ENCODE measurements around the gene GSTT2. TPM values are rescaled to one million over a fixed set of nuclear protein-coding genes. Genes with fewer than 3 reads are reported as not detected.

Gene GSTT2
- polyA plus RNA-seq, 2 of the 4 experiments (the other 2 are of a cell fraction): 0.14 TPM; not detected in 1

DNA sequence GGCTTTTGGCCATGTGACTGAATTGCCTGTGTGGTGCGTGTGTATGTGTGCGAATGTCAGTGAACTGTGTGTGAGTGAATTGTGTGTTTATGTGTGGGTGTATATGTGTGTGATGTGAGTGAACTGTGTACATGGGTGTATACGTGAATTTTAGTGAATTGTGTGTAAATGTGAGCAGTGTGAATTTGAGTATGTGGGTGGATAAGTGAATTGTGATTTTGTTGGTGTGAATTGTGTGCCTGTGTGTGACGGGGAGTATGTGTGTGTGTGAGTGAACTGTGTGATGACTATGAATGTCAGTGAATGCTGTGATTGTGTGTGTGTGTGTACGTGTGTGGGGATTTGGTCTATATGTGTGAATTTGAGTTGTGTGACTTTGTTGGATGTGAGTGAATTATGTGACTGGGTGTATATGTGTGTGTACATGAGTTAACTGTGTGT lies 9.7 kb upstream of the GSTT2 start:
- no peak overlapping the region for H3K4me2 ChIP-seq
- no peak for FAIRE-seq
- ATAC-seq: no peak
- no peak overlapping the region for H3K4me3 ChIP-seq
- ChIA-PET POLR2A (no interaction called here), CTCF (no interaction called here)
- H3K9me3 ChIP-seq: no peaks in the 10 kb centered on the region
- no peaks in the 10 kb centered on the region; the same call in 2 of the 3 replicates for H3K4me1 ChIP-seq
- no peak for DNase-seq (ENCODE audit: low read depth in 1 of 2, low spot score in 1 of 2)
- 81% methylated on average over 5 of the region's 5 CpGs for WGBS (ENCODE audit: missing lambda C conversion rate)
- TF ChIP-seq SREBF2 (IDR thresholded peaks at IDR 0.05) (no peak), ZFP36 (IDR thresholded peaks at IDR 0.05; ENCODE audit: borderline replicate concordance, partially characterized antibody) (no peak), FOXS1 (CRISPR knock-in tag; IDR thresholded peaks at IDR 0.05) (no peak), BHLHE40 (IDR thresholded peaks at IDR 0.05; ENCODE audit: low read depth, low read length) (no peak), POLR2A (IDR thresholded peaks at IDR 0.05; ENCODE audit: low read length) (no peak), RCOR1 (IDR thresholded peaks at IDR 0.05; ENCODE audit: low read depth, low read length) (no peak), FOSB (CRISPR knock-in tag; IDR thresholded peaks at IDR 0.05) (no peak), MAZ (IDR thresholded peaks at IDR 0.05; ENCODE audit: borderline replicate concordance, low read depth, low read length) (no peak), MYC (IDR thresholded peaks at IDR 0.05; ENCODE audit: borderline replicate concordance, low read length) (no peak), KDM5A (IDR thresholded peaks at IDR 0.05) (no peak), CEBPB (IDR thresholded peaks at IDR 0.05) (no peak), TP53 (CRISPR knock-in tag; IDR thresholded peaks at IDR 0.05) (no peak), JUNB (IDR thresholded peaks at IDR 0.05) (no peak)
- TF ChIP-seq, protein P1, sequence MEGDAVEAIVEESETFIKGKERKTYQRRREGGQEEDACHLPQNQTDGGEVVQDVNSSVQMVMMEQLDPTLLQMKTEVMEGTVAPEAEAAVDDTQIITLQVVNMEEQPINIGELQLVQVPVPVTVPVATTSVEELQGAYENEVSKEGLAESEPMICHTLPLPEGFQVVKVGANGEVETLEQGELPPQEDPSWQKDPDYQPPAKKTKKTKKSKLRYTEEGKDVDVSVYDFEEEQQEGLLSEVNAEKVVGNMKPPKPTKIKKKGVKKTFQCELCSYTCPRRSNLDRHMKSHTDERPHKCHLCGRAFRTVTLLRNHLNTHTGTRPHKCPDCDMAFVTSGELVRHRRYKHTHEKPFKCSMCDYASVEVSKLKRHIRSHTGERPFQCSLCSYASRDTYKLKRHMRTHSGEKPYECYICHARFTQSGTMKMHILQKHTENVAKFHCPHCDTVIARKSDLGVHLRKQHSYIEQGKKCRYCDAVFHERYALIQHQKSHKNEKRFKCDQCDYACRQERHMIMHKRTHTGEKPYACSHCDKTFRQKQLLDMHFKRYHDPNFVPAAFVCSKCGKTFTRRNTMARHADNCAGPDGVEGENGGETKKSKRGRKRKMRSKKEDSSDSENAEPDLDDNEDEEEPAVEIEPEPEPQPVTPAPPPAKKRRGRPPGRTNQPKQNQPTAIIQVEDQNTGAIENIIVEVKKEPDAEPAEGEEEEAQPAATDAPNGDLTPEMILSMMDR (IDR thresholded peaks at IDR 0.05): no peak
- TF ChIP-seq, protein P2, sequence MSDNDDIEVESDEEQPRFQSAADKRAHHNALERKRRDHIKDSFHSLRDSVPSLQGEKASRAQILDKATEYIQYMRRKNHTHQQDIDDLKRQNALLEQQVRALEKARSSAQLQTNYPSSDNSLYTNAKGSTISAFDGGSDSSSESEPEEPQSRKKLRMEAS (IDR thresholded peaks at IDR 0.05): no peak
- TF ChIP-seq, protein P3, sequence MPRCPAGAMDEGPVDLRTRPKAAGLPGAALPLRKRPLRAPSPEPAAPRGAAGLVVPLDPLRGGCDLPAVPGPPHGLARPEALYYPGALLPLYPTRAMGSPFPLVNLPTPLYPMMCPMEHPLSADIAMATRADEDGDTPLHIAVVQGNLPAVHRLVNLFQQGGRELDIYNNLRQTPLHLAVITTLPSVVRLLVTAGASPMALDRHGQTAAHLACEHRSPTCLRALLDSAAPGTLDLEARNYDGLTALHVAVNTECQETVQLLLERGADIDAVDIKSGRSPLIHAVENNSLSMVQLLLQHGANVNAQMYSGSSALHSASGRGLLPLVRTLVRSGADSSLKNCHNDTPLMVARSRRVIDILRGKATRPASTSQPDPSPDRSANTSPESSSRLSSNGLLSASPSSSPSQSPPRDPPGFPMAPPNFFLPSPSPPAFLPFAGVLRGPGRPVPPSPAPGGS (IDR thresholded peaks at IDR 0.05): no peak
- TF ChIP-seq, protein P4, sequence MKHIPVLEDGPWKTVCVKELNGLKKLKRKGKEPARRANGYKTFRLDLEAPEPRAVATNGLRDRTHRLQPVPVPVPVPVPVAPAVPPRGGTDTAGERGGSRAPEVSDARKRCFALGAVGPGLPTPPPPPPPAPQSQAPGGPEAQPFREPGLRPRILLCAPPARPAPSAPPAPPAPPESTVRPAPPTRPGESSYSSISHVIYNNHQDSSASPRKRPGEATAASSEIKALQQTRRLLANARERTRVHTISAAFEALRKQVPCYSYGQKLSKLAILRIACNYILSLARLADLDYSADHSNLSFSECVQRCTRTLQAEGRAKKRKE (CRISPR knock-in tag; IDR thresholded peaks at IDR 0.05; ENCODE audit: low read depth): no peak
- TF ChIP-seq, protein P5, sequence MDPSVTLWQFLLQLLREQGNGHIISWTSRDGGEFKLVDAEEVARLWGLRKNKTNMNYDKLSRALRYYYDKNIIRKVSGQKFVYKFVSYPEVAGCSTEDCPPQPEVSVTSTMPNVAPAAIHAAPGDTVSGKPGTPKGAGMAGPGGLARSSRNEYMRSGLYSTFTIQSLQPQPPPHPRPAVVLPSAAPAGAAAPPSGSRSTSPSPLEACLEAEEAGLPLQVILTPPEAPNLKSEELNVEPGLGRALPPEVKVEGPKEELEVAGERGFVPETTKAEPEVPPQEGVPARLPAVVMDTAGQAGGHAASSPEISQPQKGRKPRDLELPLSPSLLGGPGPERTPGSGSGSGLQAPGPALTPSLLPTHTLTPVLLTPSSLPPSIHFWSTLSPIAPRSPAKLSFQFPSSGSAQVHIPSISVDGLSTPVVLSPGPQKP (IDR thresholded peaks at IDR 0.05; ENCODE audit: low read depth, low read length): no peak
- TF ChIP-seq, protein P6, sequence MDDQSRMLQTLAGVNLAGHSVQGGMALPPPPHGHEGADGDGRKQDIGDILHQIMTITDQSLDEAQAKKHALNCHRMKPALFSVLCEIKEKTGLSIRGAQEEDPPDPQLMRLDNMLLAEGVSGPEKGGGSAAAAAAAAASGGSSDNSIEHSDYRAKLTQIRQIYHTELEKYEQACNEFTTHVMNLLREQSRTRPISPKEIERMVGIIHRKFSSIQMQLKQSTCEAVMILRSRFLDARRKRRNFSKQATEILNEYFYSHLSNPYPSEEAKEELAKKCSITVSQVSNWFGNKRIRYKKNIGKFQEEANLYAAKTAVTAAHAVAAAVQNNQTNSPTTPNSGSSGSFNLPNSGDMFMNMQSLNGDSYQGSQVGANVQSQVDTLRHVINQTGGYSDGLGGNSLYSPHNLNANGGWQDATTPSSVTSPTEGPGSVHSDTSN (IDR thresholded peaks at IDR 0.05): no peak
- H3K27ac ChIP-seq: no peak overlapping the region

DNA sequence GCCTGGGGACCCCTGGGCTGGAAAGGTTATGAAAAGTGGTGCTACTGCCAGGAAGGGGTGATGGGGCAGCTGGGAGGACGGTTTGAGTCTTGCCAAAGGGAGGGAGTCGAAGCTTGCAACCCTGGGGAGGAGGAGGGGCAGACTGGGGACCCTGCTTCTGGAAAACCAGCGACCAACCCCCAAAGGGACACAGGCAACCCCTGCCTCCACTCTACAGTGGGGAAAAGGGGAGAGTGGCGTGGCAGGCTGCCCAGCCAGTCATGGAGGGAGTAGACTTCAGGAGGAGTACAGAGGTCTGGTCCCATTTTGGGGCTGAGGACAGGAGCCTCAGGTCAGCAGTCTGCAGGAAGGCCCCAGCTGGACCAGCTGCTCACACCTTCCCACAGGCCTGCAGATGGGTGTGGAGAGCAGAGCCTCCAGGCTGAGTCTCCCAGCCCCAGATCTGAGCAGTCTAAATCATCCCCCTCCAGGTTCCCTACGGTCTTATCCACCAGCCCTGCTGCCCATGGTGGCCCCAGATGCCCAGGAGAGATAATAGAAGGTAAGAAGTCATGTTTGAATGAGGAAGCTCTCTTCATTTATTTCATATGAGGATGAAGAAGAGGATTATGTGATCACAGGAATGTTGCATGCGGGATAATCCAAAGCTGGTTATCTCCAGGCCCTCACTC lies 9.0 kb upstream of the GSTT2 start:
- Histone ChIP-seq H3K4me2 (no peak overlapping the region), H3K4me1 (no peaks in the 10 kb centered on the region; the same call in 2 of the 3 replicates), H3K9me3 (no peaks in the 10 kb centered on the region), H3K4me3 (no peak overlapping the region), H3K27ac (no peak overlapping the region)
- 80% methylated on average over 6 of the region's 6 CpGs for WGBS (ENCODE audit: missing lambda C conversion rate)
- ATAC-seq (no peak), DNase-seq (ENCODE audit: low read depth in 1 of 2, low spot score in 1 of 2) (no peak), FAIRE-seq (no peak)
- CTCF ChIA-PET: no interaction called here
- TF ChIP-seq RNF2 (IDR thresholded peaks at IDR 0.05; ENCODE audit: borderline replicate concordance, low read depth) (no peak), CBX8 (IDR thresholded peaks at IDR 0.05) (no peak), ESRRA (IDR thresholded peaks at IDR 0.05; ENCODE audit: borderline replicate concordance, low read length) (no peak), HOXA7 (CRISPR knock-in tag; IDR thresholded peaks at IDR 0.05) (no peak), ZNF302 (CRISPR knock-in tag; IDR thresholded peaks at IDR 0.05) (no peak)
- TF ChIP-seq, protein P6 (IDR thresholded peaks at IDR 0.05): peak; percentile 54; the same call in 1 of the 2 replicates
- TF ChIP-seq, protein P7, sequence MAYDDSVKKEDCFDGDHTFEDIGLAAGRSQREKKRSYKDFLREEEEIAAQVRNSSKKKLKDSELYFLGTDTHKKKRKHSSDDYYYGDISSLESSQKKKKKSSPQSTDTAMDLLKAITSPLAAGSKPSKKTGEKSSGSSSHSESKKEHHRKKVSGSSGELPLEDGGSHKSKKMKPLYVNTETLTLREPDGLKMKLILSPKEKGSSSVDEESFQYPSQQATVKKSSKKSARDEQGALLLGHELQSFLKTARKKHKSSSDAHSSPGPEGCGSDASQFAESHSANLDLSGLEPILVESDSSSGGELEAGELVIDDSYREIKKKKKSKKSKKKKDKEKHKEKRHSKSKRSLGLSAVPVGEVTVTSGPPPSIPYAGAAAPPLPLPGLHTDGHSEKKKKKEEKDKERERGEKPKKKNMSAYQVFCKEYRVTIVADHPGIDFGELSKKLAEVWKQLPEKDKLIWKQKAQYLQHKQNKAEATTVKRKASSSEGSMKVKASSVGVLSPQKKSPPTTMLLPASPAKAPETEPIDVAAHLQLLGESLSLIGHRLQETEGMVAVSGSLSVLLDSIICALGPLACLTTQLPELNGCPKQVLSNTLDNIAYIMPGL (CRISPR knock-in tag; IDR thresholded peaks at IDR 0.05; ENCODE audit: borderline replicate concordance): no peak
- TF ChIP-seq, protein P8, sequence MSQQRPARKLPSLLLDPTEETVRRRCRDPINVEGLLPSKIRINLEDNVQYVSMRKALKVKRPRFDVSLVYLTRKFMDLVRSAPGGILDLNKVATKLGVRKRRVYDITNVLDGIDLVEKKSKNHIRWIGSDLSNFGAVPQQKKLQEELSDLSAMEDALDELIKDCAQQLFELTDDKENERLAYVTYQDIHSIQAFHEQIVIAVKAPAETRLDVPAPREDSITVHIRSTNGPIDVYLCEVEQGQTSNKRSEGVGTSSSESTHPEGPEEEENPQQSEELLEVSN (IDR thresholded peaks at IDR 0.05; ENCODE audit: borderline replicate concordance, low read depth): no peak
- POLR2A ChIA-PET: no interaction called here
